NCI-H524 treated with DMSO at 0.1 percent for 48 hours (cell line): ENCODE data around the gene ATP6V0D1.
"Not testable (repeated sequence)": the region's sequence is repeated elsewhere in the genome, so short reads cannot be mapped to it uniquely, and the experiment has no call there.

ENCODE experiments used
- DNase-seq: peaks from one replicate; lab custom pipeline; 2025; lab: John Stamatoyannopoulos, UW

ATP6V0D1 gene

DNA sequence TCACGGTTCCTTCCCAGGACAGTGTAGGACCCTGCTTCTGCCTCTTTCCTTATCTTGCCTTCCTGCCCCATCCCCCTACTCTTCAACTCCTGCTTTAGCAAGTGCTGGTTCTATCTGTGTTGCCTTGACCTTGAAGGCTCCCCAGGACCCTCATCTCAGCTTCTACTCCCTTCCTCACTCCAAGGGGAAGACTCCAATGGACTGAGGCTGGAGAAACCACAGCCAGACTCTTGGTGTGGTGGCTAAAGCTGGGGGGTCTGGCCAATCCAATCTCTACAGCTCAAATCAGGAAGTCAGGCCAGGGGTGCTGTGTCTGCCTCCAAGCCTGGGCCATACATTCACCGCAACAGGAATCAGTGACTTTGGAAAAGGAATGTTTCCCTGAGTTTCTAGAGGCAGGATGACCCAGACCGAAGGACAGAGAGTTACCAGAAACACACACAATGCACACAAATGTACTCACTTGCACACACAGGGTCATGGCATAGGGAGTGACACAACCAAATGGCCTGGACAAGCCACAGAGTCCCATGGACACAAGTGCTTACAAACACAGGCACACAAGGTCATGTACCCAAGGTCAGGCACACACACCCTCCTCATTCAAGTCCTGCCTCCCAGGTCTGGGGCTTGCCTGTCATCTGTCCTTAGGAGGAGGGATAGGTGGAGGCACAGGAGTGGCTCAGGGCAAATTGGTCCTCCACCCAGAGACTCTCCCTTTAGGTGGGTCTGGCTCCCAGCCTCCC lies 51.7 kb downstream of the ATP6V0D1 start:
- DNase-seq, result no peak

DNA sequence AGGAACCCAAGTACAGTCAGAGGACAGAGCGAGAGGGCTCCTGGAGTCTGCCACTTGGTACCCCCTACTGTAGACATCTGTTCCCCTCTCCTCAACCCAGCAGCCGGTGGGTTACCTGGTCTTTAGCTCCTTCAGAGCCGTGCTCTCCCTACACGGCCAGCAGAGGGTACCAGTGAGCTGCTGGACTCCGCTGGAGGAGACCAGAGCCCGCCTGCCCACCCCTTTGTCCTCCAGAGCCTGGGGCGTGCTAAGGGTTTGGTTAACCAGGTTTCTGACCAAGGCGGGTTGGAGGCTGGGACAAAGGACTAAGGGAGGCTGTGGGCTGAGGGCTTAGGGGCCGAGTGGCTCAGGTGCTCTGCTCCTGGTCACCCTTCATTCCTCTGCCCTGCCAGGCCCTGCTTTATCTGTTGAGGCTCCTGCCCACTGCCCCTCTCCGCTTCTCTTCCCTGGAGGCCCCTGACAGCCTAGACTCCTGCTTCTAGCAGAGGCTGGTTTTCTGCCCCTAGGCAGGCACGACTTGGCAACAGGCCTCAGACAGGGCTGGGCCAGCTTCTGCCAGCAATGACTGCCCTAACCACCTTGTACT lies 52.7 kb downstream of the ATP6V0D1 start:
- DNase-seq, result peak; percentile 62

DNA sequence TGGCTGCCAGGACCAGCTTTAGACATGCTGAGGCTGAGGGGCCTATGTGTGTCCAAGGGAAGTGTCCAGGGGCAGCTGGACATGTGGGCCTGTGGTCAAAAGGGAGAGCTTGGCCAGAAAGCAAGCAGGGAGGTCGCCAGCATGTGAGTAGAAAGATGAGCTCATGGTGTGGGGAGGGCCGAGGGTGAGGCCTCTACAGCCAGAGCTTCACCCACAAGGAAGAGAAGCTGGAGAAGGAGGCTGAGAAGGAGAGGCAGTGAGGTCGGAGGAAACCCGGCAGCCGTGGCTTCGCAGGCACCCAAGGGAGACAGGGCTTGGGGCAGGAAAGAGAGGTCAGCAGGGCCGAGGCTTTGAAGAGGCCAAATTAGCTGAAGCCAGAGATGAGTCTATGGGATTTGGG lies 54.0 kb downstream of the ATP6V0D1 start:
- DNase-seq, result no peak

DNA sequence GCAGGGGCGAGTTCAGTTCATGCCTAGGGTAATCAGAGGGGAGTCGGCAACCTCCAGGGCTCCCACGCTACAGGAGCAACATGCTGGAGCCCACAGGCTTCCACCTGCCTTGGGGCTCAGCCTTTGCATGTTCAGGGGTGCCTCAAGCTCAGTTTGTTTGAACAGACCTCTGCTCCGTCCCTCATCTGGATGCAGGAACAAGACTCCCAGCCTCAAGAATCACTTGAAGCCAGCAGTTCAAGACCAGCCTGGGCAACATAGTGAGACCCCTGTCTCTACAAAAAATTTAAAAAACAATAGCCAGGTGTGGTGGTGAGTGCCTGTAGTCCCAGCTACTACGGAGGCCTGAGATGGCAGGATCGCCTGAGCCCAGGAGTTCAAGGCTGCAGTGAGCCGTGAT lies 54.9 kb downstream of the ATP6V0D1 start:
- no peak for DNase-seq

DNA sequence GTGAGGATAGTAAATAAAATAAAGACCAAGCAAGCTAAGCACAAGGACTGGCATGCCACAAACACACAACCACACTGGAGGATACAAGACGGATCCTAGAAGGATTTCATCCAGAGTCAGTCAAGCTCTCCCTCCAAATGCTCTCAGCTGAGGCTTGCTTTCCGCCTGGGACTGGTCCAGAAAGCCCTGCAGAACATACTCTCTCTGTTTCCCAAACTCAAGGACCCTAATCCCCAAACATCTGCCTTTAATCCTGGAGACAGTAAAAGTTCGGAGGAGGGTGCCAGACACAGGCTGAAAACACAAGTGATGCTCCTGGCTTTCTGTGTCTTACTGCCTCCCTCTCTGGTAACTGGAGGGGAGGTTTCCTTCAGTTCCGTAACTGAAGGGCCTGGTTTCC lies 55.4 kb downstream of the ATP6V0D1 start:
- peak; percentile 63 for DNase-seq

DNA sequence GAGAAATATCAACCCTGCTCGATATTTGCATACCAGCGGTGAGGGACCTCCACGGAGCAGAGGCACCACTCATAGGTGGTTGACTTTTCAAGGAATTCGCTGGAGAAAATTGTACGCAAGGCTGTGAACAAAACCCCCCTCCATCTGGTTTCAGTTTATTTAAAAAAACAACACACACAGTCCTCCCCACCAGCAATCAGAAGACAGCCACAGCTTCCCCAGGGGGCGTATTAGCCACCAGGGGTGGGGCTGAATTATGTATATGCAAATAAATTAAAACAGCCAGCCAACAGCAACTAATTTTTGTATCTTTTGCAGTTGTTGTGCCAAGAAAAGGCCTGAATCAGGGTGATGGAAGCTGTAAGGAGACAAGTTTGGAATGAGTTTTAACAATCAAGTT lies 55.9 kb downstream of the ATP6V0D1 start:
- no peak for DNase-seq

DNA sequence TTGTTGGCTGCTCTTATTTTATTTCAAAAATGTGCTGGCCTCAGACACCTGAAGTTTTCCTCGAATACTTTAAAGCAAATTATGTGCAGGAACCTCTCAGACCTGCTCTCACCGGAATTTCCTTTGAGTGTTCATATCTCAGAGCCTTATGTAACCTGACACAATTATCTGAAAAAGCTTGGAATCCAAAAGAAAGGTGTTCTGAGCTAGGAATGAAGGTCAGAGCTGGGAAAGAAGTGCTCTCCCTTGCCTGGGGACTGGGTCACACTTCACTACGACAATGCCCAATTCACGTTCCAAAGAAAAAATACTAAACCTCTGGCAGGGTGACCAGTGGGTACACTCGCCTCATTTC lies 56.7 kb downstream of the ATP6V0D1 start:
- DNase-seq, result no peak

DNA sequence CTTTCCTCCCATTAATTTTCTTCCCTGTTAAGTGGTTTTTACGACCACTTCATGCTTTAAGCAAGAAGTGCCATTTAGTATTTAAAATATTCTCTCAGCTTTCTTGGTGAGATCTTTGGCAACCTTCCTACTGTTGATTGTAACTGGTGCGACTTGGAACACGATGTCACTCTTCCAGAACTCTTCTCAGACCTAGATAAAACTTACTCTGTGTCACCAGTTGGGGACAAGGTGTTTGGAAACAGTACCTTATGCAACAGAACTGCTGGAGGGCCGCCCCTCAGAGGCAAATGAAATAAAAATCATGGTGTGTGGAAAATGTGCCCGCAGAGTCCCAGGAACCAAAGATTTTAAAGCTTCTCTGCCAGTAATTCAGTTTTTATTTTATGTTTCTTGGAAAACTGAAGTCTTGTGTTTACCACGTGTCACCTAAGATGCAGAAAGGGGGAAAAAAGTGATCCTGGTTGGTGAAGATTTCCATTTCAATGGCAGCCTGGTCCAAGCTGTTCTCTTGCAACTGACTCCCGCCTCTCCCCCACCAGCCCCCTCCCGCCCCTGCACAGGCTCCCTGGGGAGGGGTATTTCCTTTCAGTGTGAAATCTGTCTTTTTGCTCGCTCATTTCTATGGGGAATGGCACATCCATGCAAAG lies 57.2 kb downstream of the ATP6V0D1 start:
- no peak for DNase-seq

DNA sequence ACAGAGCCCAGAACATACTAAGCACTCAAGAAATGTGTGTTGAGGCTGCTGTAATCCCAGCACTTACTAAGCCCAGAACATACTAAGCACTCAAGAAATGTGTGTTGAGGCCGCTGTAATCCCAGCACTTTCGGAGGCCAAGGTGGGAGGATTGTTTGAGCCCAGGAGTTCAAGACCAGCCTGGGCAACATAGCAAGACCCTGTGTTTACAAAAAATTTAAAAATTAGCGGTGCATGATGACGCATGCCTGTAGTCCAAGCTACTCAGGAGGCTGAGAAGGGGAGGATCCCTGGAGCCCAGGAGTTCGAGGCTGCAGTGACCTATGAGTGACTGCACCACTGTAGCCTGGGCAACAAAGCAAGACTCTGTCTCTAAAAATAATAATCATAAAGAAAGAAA lies 57.9 kb downstream of the ATP6V0D1 start:
- DNase-seq, result no peak

DNA sequence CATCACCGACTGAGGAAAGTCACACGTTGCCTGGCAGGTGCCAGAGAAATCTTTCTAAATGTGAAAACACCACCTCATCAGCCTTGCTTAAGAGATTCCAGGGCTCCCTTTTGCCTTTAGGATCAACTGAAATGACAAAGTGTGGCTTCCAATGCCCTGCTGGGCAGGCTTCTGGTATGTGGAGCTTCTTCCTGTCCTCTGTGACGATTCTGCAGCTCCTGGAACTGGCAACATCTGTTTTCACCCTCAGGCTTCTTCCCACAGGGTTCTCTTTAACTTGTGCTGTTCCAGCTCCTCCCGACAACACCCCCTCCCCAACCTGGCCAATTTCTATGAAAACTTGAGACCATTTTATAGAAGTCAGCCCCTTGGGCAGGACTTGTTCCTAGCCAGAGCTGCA lies 59.9 kb downstream of the ATP6V0D1 start:
- no peak for DNase-seq

DNA sequence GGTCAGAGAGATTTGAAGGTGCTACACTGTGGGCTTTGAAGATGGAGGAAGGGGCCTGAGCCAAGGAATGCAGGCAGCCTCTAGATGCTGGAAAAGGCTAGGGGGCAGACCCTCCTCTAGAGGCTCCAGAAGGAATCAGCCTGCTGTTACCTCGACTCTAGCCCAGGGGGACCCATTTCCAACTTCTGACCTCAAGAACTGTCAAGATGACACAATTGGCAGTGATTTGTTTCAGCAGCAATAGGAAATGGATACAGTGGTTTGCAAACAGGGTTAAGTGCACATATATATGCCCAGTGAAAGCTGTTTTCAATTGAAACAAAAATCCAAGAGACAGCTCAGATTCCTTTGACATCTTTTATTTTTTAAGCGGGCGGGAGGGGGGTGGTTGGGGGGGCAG lies 61.0 kb downstream of the ATP6V0D1 start:
- no peak for DNase-seq

DNA sequence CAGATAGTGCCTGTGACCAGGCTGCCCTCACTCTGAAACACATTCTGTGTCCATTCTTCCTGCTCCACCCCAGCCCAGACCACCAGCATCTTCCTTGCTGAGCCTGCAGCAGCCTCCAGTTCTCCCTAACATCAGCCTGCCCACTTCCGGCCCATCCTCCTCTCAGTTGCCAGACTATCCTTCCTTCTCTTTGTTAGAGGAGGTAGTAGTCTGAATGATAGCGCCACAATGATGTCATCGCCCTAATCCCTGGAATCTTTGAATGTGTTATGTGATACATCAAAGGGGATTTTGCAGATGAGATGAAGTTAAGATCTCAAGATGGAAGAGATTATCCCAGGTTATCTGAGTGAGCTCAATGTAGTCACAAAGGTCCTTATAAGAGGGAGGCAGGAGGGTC lies 61.5 kb downstream of the ATP6V0D1 start:
- peak; percentile 32 for DNase-seq

DNA sequence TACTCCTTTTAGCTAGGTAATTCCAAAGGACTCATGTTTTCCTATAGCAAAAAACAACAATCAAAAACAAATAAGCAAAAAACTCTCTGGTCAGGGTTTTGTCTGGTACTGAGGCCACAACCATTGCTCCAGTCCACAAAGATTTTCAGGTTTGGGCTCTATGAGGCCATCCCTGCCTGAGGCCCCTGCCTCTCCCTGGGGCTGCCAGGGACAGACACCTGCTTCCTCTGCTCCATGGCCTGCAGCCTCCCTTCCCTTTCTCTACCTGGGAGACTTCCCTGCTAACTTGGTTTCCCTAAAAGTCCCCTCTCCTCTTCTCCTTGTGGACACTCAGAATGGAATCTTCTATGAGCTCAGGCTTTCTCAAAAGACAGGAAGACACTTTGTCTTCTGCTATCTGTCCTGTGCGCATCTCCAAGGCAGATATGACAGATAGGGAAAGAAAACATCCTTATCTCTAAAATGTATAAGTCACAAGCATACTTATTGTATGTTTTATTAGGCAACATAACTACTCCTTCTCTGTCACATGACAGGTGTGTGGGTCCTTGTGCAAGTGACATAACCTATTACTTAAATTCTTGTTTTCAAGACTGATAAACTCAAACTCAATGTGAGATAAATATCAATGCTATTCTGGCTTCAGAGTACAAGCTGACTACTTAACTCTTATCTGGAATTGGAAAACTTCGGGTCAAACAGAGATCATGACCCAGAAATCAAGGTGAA lies 63.5 kb downstream of the ATP6V0D1 start:
- no peak for DNase-seq

DNA sequence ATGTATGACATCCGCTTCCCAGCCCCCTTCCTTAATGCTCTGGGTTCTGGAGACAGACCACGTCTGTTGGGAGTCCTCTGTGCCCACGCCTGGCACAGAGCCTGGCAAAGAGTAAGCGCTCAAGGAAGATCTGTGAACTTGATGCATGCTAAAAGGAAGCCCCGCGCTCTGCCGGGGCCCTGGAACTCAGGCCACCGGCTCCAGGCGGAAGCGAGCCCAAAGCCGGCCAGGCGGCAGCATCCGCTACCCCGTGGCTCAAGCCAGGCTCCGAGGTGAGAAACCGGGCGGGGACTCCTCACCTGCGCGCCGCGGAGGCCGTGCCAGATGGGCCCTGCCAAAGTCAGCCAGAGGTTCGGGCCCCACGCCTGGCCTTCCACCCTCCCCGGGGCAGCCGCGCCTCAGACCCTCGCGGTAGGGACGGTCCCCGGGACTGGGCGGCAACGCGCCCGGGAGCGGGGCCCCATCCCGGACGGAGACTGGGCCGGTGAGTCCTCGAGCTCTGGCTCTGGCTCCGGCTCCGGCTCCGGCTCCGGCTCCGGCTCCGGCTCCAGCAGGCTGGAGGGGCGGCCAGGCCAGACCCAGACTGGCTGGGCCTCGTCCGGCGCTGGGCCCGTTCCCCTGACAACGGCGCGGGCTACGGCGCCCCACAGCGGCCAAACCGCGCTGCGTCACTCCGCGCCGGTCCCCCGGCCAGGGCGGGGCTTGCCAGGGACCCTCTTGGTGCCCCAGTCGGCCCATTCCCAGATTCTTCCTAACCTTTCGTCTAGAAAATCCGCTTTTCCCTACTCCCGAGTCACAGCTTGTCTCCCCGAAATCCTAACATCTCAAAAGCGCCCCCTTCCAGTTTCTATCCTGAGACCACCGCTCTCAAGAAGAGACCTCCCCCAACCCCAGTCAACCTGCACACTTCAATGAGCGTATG lies 64.8 kb downstream of the ATP6V0D1 start, which contains the start of gene ZDHHC1:
Gene ZDHHC1, minus strand, starts transcription at position 606 of the 922 bp plus-strand sequence. CDS start 8,702 bp downstream, outside the sequence.
- no peak for DNase-seq

DNA sequence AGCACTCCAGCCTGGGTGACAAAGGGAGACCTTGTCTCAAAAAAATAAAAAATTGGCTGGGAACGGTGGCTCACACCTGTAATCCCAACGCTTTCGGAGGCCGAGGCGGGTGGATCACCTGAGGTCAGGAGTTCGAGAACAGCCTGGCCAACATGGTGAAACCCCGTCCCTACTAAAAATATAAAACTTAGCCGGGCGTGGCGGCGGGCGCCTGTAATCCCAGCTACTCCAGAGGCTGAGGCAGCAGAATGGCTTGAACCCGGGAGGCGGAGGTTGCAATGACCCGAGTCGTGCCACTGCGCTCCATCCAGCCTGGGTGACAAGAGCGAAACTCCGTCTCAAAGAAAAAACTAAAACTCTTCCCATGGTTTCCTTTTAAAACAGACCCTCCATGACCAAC lies 65.5 kb downstream of the ATP6V0D1 start:
- DNase-seq, result not testable (repeated sequence)

DNA sequence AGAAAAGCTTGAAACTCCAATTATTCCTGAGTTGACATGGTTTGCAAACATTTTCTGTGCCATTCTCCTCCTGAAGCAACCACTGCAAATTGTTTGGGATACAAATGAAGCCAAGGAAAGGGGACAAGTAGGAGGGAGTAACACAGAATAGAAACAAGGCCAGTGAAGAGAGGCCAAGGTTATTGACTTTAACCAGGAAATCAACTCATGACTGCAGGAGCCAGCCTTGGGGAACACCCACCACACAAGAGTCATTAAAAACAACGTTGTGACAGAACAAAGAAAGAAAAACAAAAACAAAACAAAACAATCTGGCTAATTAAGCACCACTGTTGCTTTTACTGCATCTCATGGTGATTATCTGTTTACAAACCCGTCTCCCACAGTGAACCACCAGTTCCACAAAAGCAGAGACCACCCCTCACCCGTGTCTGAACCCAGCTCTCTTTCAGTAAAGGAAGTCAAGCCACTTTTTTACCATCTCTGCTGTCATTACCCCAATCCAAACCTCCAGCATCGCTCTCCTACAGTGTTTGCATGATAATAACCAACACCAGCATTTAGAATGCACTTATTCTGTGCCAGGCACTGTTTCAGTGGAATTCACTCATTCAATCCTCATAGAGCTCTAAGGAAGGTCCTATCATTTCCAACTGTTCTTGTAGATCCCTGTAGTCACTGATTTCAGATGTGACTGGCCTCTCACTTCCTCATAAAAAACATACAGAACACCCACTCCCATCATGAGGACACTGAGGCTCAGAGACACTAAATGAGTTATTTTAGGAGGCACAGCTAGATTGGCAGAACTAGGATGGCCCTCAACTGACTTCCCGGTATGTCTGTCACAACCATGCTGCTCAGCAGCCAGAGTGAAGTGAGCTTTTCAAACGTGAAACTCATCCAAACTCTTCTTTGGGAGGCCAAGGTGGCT lies 66.7 kb downstream of the ATP6V0D1 start:
- DNase-seq, result no peak

DNA sequence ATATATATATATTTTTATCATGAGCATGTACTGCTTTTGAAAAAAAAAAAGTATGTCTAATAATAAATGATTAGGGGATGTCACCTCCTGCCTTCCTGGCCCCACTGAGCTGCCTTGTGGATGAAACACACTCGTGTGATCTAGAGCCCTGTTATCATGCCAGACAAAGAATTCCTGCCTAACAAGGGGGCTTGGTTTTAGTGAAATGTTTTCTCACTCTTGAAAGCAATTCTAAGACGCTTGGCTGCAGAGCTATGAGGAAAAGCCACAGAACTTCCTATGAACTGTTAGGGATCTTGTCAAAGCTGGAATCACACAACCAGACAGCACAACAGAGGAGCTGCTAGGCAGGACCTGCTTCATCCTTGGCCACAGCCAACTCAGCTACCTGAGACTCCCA lies 68.7 kb downstream of the ATP6V0D1 start:
- no peak for DNase-seq

DNA sequence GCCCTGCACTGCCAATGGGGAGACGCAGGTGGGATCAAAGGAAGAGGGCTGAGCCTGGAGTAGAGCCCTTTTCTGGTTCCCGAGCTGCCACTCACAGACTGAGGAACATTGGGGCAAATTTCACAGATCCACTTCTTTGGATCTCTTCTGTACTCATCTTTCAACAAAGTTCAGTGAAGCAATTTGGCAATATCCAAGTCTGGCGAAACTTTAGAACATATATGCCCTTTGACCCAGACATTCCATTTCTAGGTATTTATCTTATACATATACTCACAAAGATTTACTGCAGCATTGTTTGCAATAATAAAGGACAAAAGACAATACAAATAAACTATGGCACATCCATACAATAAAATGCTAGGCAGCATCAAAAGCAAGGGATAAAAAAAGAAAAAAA lies 69.6 kb downstream of the ATP6V0D1 start:
- no peak for DNase-seq

DNA sequence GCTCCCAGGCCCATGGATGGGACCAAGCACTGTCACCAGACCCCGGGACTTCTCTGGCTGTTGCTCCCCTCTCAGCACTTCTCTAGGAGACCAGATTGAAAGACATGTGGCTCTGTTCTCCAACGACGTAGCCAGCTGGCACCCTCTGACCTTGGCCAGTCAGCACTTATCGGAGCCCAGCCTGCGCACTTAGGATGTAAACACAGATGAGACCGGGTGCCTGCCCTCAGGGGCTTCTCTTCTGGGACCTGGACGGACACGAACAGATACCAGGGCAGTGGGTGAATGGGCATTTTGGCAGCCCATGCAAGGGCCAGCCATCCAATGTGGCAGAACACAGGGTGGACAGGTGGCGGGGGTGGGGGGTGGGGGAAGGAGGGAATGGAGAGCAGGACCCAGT lies 71.3 kb downstream of the ATP6V0D1 start:
- no peak for DNase-seq

DNA sequence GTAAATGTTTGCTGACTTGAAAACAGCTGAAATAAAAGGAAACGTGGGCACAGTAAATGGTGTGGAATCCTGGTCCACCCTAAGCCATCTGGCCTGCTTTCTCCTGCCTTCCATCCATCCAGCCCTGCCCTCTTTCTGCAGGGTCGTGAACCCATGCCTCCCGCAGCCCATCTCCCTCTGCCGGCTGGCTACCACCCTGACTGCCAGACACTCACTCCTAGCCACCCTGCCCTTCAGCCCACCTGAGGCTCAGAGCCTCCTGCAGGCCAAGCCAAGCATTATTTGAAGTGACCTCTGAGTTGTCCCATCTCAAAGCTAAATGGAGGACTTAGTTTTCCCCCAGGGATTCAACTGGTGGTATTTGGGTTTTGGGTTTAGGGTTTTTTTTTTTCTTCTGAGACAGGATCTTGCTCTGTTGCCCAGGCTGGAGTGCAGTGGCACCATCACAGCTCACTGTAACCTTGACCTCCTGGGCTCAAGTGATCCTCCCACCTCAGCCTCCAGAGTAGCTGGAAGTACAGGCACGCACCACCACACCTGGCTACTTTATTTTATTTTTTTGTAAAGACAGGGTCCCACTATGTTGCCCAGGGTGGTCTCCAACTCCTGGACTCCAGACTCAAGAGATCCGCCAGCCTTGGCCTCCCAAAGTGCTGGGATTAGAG lies 73.0 kb downstream of the ATP6V0D1 start:
- DNase-seq, result no peak
